HepG2 (cell line): ENCODE data around the gene PLB1. TPM values are rescaled to one million over a fixed set of nuclear protein-coding genes. Genes with fewer than 3 reads are reported as not detected.

Experiments used
- ATAC-seq: fragments of 200-7000 bp; cut with Tn5 transposase; 3 replicates; pipeline ENCODE4 v1.9.1; 2020; ENCODE audit warnings: mild to moderate bottlenecking, moderate library complexity
- BruUV-seq: library from RNA; stranded (reverse); fragments of 400-500 nt; replicated peaks from 2 replicates; lab custom pipeline; 2021; lab: Mats Ljungman, UMichigan
- CTCF ChIA-PET: fragments of 300-600 bp; formaldehyde crosslinking; extraction: SDS; loops from one replicate; lab custom pipeline; 2021; ENCODE audit warnings: low total read pairs, inconsistent platforms, low intra/inter-chr PET ratio; lab: Yijun Ruan, JAX
- POLR2A ChIA-PET: fragments of 350-600 bp; sonication (Branson Sonifier 250); formaldehyde crosslinking; loops from one replicate; lab custom pipeline; 2020; ENCODE audit warnings: antibody characterized with exemption, inconsistent platforms; lab: Yijun Ruan, JAX
- DNase-seq: peaks from one replicate; pipeline ENCODE4 v3.0.0-alpha.2; 2015; ENCODE audit warnings: low spot score
- FAIRE-seq: peaks from 3 replicates; lab custom pipeline; 2011; peaks lifted over from hg19 to GRCh38; lab: Jason Lieb, UNC
- H2AFZ ChIP-seq: one replicate; pipeline ENCODE4 v1.6.1; 2011; ENCODE audit warnings: low read length, inconsistent platforms
- H3K27ac ChIP-seq: fragments of 300-600 bp; 3 replicates; pipeline ENCODE4 v1.8.0; 2011; ENCODE audit warnings: mixed run types, mild to moderate bottlenecking, mixed read lengths, low read length, inconsistent platforms; ENCODE audit not compliant: insufficient read depth; ENCODE audit errors: extremely low read length
- H3K27me3 ChIP-seq, 2 experiments: fragments of 200-600 bp in 1 of 2; 2 replicates in 1 of 2; 3 replicates in 1 of 2; pipeline versions ENCODE4 v1.6.0 to v1.8.0; 2011; ENCODE audit warnings: low read length in 2 of 2, mild to moderate bottlenecking in 2 of 2, moderate library complexity in 2 of 2, inconsistent platforms in 1 of 2; ENCODE audit not compliant: insufficient read depth in 2 of 2, control insufficient read depth in 1 of 2
- H3K36me3 ChIP-seq, 2 experiments: fragments of 200-600 bp in 1 of 2; replicated peaks in 1 of 2; 2 replicates in 1 of 2; 3 replicates in 1 of 2; pipeline versions ENCODE4 v1.5.1 to v1.8.0; 2011; ENCODE audit warnings: low read length in 2 of 2, inconsistent platforms in 1 of 2; ENCODE audit not compliant: insufficient read depth in 2 of 2, control insufficient read depth in 1 of 2
- H3K4me1 ChIP-seq: 2 replicates; pipeline ENCODE4 v1.5.1; 2012; ENCODE audit warnings: low read length, inconsistent platforms; ENCODE audit not compliant: insufficient read depth
- H3K4me2 ChIP-seq: 2 replicates; pipeline ENCODE4 v1.6.0; 2011; ENCODE audit warnings: low read depth, low read length, inconsistent platforms
- H3K4me3 ChIP-seq, 3 experiments: fragments of 200-600 bp in 1 of 3; sonication (generic), shearing (Covaris generic) in 1 of 3; replicated peaks in 1 of 3; 2 replicates each; pipeline ENCODE4 v1.5.1; 2011 to 2016; ENCODE audit warnings: low read length in 3 of 3, inconsistent platforms in 2 of 3, low read depth in 2 of 3, mild to moderate bottlenecking in 2 of 3, control low read depth in 1 of 3, mixed read lengths in 1 of 3; ENCODE audit not compliant: insufficient read depth in 1 of 3
- H3K79me2 ChIP-seq: one replicate; pipeline ENCODE4 v1.6.1; 2011; ENCODE audit warnings: low read length, inconsistent platforms; ENCODE audit not compliant: insufficient read depth
- H3K9ac ChIP-seq: 2 replicates; pipeline ENCODE4 v1.6.0; 2011; ENCODE audit warnings: mild to moderate bottlenecking, low read depth, low read length, inconsistent platforms; ENCODE audit not compliant: insufficient read depth
- H3K9me3 ChIP-seq: 2 replicates; pipeline ENCODE4 v1.5.1; 2012; ENCODE audit warnings: mild to moderate bottlenecking, low read length
- H4K20me1 ChIP-seq: 2 replicates; pipeline ENCODE4 v1.6.0; 2011; ENCODE audit warnings: inconsistent platforms, mild to moderate bottlenecking, low read length, moderate library complexity; ENCODE audit not compliant: insufficient read depth
- AKNA ChIP-seq: sonication (generic); formaldehyde crosslinking; IDR thresholded peaks from 2 replicates; pipeline ENCODE4 v1.4.0; 2020; ENCODE audit warnings: missing genetic modification reagents, borderline replicate concordance
- FLYWCH1 ChIP-seq: sonication (generic); formaldehyde crosslinking; IDR thresholded peaks from 2 replicates; pipeline ENCODE4 v1.8.1; 2023; ENCODE audit warnings: mild to moderate bottlenecking, missing genetic modification reagents
- KLF11 ChIP-seq: IDR thresholded peaks from 2 replicates; pipeline ENCODE4 v1.6.1; 2016; ENCODE audit warnings: missing compliant biosample characterization
- NFE2 ChIP-seq: sonication (generic); formaldehyde crosslinking; IDR thresholded peaks from 2 replicates; pipeline ENCODE4 v1.4.0; 2020; ENCODE audit warnings: missing genetic modification reagents
- NFE2L1 ChIP-seq: sonication (generic); formaldehyde crosslinking; IDR thresholded peaks from 2 replicates; pipeline ENCODE4 v1.4.0; 2020; ENCODE audit warnings: missing genetic modification reagents, mild to moderate bottlenecking, borderline replicate concordance
- XRCC5 ChIP-seq: fragments of 200-400 bp; formaldehyde crosslinking; optimal IDR thresholded peaks from 2 replicates; pipeline ENCODE3; 2017; ENCODE audit warnings: mild to moderate bottlenecking, low read length
- ZBTB8A ChIP-seq: sonication (generic); formaldehyde crosslinking; IDR thresholded peaks from 2 replicates; pipeline ENCODE4 v1.4.0; 2020; ENCODE audit warnings: mild to moderate bottlenecking, low read depth, missing genetic modification reagents, borderline replicate concordance
- ZNF317 ChIP-seq: sonication (generic); formaldehyde crosslinking; IDR thresholded peaks from 2 replicates; pipeline ENCODE4 v1.5.0; 2020; ENCODE audit warnings: mild to moderate bottlenecking, missing genetic modification reagents
- ZSCAN20 ChIP-seq: sonication (generic); formaldehyde crosslinking; IDR thresholded peaks from 2 replicates; pipeline ENCODE4 v1.4.0; 2020; ENCODE audit warnings: missing genetic modification reagents, mild to moderate bottlenecking, borderline replicate concordance
- WGBS: methylation state at CpG from one replicate; pipeline ENCODE4 v1.1.6; 2017; ENCODE audit warnings: low lambda C conversion rate; 5-methylcytosine and 5-hydroxymethylcytosine counted together
- in situ Hi-C: cut with HindIII; loops from 2 replicates; pipeline ENCODE4 v1.10.0; 2017; ENCODE audit warnings: low pct_unique_long_range_greater_than_20kb; ENCODE audit not compliant: extremely low pct_ligation_motif_present
- intact Hi-C: fragments of 100-400 bp; cut with micrococcal nuclease; formaldehyde crosslinking; loops from one replicate; pipeline ENCODE4 v1.10.0; 2022; ENCODE audit not compliant: unreplicated experiment
- polyA plus RNA-seq, 8 experiments: library from polyadenylated mRNA; depleted of rRNA in 3 of 8; stranded (reverse) in 7 of 8; unstranded in 1 of 8; fragments of >200 nt; fragmentation: Illumina TruSeq in 4 of 8; extraction: Trizol in 4 of 8; gene quantifications; 2 replicates each; pipeline versions ENCODE4 v1.2.1 to v1.2.3, GENCODE V29; 2011 to 2016; ENCODE audit warnings: low read depth in 4 of 8, missing spikeins in 1 of 8, mixed read lengths in 1 of 8; ENCODE audit not compliant: insufficient read depth in 1 of 8
- total RNA-seq, 5 experiments: library from RNA; depleted of rRNA; stranded (reverse); fragments of >200 nt; fragmentation: Illumina TruSeq; extraction: Trizol; gene quantifications; 2 replicates each; pipeline ENCODE4 v1.2.3, GENCODE V29; 2016; ENCODE audit warnings: low read depth in 1 of 5

PLB1 gene
- total and polyA plus RNA-seq, 2 of the 13 experiments (the other 11 are each of a cell fraction or from before 2014, with no cell fraction given) = 0.20 to 1.8 TPM

- TF ChIP-seq ZSCAN20 (CRISPR knock-in tag) = no peak
These were observed 39.0 kb downstream of the PLB1 start (continued) for GRCh38 chr2:28534817-28535216.

GRCh38 chr2:28538134-28538533 lies 42.3 kb downstream of the PLB1 start:
- Histone ChIP-seq H3K36me3 (no peaks in the 10 kb centered on the region), H3K4me3 (no peak overlapping the region), H3K9ac (no peak overlapping the region), H3K27me3 (peaks cover 0 to 26% of the 10 kb centered on the region in 2 experiments; a peak in 4 of 5 replicates), H3K4me1 (peaks cover 11% of the 10 kb centered on the region; the same call in 1 of the 2 replicates), H3K79me2 (no peaks in the 10 kb centered on the region), H3K27ac (no peak overlapping the region), H4K20me1 (no peaks in the 10 kb centered on the region), H3K4me2 (no peak overlapping the region), H2AFZ (no peak overlapping the region), H3K9me3 (no peaks in the 10 kb centered on the region)
- ChIA-PET POLR2A (no interaction called here), CTCF (no interaction called here)
- in situ Hi-C loops (no loop called here), intact Hi-C loops (no loop called here)
- TF ChIP-seq NFE2 (CRISPR knock-in tag) = no peak
- TF ChIP-seq FLYWCH1 = no peak
- no peak for TF ChIP-seq AKNA (CRISPR knock-in tag)
- TF ChIP-seq KLF11 (CRISPR knock-in tag) = no peak
- no peak for TF ChIP-seq ZNF317 (CRISPR knock-in tag)
- TF ChIP-seq ZBTB8A (CRISPR knock-in tag) = no peak
- TF ChIP-seq NFE2L1 (CRISPR knock-in tag) = no peak
- TF ChIP-seq XRCC5 = no peak
- FAIRE-seq (no peak), ATAC-seq (no peak), DNase-seq (no peak)
- 62% methylated on average over 8 of the region's 9 CpGs for WGBS
- no TSS peak for BruUV-seq
